ENCODE data around the gene TAC1.

- TF ChIP-seq CTCF (IDR thresholded peaks at IDR 0.05) (no peak), POLR2A (IDR thresholded peaks at IDR 0.05) (no peak), POLR2AphosphoS5 (IDR thresholded peaks at IDR 0.05; ENCODE audit: insufficient read depth in 1 of 2, low read depth in 1 of 2) (no peak)
These were observed 40.4 kb downstream of the TAC1 start for GRCh38 chr7:97772045-97772901.

All from vagina (tissue), 2 donors.